ENCODE data around the gene IVD.
A peak's percentile ranks its signal among the peaks of the same experiment; 100 is the strongest.
"Not testable (repeated sequence)": the region's sequence is repeated elsewhere in the genome, so short reads cannot be mapped to it uniquely, and the experiment has no call there.

Gene IVD

GRCh38 chr15:40440743-40441564 is 35.4 kb downstream of the IVD start, which contains the start of gene BAHD1:
Gene BAHD1 (plus strand): TSS chr15:40440953. CDS start chr15:40458465, 17,512 bp downstream.
- peak; percentile 20 for FAIRE-seq

DNA sequence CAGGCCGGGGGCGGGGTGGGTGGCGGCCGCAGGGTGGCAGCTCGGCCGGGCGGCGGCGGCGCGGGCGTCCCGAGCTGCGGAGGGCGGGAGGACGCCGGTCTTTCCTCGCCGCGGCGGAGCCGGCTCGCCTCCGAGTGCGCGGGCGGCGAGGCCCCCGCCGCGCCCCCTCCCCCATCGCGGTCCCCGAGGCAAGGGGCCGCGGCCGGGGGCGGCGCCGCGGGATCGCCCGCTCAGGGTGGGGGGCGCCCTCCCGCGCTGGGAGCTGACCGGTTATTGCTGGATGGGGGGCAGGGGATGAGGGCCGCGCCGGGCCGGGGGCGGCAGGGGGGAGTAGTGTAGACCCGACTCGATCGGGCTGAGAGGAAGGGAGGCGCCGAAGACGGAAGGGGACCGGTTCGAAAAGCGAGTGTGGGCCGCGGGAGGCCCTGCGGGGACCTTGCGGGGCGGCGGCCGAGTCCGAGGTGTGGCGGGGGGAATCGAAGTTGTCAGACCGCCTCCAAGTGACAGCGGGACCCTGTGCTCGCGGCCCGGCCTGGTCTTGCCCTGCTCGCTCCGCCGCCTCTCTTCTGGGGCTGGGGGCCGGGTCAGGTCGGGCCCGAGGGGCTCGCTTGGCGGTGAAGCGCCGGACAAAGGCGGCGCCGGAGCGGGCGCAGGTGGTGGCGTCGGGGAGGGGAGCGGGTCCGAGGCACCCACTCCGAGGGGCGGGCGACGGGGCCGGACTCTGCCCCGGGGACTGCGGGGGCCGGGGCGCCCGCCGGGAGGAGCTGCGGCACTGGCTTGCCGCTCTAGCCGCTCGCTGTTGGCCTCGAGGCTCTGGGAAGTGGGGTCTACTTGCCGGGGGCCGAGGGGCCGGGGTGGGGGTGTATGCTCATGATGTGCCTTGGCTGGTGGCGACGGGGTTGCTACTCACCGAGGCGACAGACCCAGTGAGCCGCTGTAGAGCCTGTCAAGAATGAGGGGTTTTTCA is 36.3 kb downstream of the IVD start:
- no peak for FAIRE-seq

DNA sequence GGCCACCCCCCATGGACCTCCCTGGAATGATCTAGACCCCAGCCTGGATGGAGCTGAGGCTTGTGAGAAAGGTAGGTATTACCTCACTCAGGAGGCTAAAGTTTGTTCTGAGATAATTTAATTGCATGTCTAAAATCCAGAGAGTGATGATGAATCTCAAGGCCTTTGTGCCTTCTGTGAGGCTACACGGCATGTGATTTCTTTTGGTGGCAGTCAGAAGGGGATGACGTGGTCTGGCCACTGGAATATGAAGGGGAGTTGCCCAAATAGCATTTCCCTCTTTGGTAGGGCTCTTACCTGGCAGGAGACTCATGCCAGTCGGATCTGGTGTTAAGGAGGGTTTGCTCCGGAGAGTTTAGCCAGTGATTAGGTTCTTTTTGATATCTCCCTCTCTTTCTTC is 37.7 kb downstream of the IVD start:
- no peak for FAIRE-seq

- no peak for FAIRE-seq
Measured at GRCh38 chr15:40443846-40444245, 38.3 kb downstream of the IVD start.

DNA sequence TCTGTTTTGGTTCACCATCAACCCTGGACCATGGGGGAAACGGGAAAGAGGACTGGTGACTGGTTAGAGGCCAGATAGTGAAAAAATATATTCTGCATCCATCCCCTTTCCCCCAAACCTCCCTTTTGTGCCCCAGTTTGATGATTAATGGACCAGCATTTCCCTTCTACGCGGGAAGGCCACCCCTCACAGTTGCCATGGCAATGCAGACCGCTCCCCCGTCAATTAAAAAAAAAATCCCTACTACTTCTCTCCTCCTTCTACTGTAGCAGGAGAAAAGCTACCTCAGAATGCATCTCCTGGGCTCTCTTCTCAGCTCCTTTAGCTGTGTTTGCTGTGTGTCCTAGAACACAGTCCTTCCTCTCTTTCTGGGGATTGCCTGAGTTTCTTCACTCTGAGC is 39.1 kb downstream of the IVD start:
- FAIRE-seq = no peak

DNA sequence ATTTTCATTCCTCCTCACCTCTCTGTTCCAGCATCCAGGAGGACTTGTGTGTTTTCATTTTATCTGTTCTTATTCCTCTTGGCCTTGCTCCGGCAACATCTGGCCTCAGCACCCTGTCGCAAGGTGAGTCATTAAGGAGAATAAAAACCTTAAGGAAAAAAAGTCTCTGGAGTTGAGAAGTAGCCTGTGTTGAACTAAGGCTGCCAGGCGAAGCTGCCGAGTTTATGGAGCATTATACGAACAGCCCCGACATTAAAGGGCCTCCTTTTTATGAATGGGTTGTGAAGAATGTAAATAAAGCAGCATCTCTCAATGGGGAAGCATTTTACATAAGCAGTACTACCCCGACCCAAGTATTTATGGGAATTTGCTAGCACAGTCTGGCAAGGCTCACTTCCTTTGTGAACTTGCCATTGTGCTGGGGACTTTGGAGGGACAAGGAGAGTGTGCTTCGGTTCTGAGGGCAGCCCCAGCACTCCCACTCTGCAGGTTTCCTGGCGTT is 39.9 kb downstream of the IVD start:
- FAIRE-seq = no peak

GRCh38 chr15:40446144-40446543 is 40.5 kb downstream of the IVD start:
- FAIRE-seq = no peak

DNA sequence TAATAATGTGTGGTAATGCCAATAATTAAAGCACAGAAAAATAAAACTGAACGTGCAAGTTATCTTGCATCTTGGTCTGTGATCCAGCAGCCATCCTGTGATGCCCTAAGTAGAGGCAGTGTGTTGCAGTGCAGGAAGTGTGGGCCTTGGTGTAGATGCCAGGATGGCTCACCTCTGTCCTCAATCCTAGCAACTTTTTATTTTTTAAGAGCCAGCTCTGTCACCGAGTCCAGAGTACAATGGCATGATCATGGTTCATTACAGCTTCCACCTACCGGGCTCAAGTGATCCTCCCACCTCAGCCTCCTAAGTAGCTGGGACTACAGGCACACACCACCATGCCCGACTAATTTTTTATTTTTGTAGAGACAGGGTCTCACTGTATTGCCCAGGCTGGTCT is 42.8 kb downstream of the IVD start:
- no peak for FAIRE-seq

GRCh38 chr15:40449275-40449674 is 43.7 kb downstream of the IVD start:
- FAIRE-seq = no peak

- FAIRE-seq = no peak
Measured at GRCh38 chr15:40450047-40450446, 44.5 kb downstream of the IVD start.

GRCh38 chr15:40451527-40452158 is 46.0 kb downstream of the IVD start:
- FAIRE-seq = no peak

GRCh38 chr15:40452296-40453090 is 46.9 kb downstream of the IVD start:
- FAIRE-seq = no peak

GRCh38 chr15:40453941-40454340 is 48.3 kb downstream of the IVD start:
- not testable (repeated sequence) for FAIRE-seq

GRCh38 chr15:40454904-40455391 is 49.4 kb downstream of the IVD start:
- no peak for FAIRE-seq

DNA sequence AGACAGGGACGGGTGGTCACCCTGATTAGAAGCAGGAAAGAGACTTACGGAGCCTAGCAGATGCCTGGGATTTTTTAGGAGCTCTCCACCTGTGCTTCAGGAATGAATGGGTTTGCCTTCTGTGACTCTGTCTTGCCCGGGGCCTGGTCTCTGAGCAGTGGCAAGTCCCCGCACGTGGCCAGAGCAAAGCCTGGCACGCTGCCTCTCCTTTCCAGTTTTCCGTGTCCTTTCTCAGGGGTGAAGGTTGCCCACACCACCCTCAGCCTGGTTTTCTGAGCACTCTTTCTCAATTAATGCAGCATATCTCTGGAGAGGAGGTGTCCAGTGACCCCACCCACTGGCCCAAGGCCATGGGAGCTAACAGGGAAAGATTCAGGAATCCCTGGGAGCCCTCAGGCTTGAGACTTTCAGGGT is 50.7 kb downstream of the IVD start:
- no peak for FAIRE-seq

GRCh38 chr15:40456738-40457137 is 51.1 kb downstream of the IVD start:
- FAIRE-seq = no peak

DNA sequence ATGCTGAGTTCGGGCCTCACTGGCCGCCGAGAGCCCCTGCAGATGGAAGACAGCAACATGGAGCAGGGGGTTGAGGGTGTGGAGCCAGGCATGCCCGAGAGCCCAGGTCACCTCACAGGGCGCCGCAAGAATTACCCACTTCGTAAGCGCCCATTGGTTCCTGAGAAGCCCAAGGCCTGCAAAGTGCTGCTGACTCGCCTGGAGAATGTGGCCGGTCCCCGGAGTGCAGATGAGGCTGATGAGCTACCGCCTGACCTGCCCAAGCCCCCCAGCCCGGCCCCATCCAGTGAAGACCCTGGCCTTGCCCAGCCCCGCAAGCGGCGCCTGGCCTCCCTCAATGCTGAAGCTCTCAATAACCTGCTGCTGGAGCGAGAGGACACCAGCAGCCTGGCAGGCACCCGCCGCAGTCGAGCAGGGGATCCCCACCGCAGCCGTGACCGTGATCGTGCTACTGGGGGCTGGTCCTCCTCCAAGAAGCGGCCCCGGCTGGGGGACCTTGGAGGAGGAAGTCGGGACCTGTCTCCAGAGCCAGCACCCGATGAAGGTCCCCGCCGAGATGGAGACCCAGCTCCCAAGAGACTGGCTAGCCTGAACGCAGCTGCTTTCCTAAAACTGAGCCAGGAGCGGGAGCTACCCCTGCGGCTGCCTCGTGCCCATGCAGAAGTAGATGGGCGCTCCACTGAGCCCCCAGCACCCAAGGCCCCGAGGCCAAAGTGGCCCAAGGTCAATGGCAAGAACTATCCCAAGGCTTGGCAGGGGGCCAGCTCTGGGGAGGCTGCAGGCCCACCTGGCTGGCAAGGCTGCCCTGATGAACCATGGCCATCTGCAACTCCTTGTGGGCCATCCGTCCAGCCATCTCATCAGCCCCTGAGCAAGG is 53.1 kb downstream of the IVD start:
- FAIRE-seq = no peak

- no peak for FAIRE-seq
Measured at GRCh38 chr15:40459391-40460015, 53.9 kb downstream of the IVD start.

DNA sequence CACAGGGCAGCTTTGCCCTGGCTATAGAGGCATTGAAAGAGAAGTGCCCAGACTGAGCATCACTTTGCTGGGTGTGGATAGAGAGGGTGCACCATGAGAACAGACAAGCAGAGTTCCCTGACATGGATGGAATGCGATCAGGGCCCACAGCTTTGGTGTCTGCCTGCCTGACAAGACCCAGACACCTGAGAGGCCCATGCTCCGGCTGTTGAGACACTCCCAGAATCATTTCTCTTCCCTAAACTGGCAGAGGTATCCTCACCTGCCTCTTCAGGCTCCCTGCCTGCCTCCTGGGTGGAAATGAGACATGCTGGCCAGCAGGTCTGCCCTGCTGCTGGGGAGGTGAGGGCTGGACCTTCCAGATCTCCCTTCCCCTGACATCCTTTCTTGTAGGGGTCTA is 54.8 kb downstream of the IVD start:
- no peak for FAIRE-seq

DNA sequence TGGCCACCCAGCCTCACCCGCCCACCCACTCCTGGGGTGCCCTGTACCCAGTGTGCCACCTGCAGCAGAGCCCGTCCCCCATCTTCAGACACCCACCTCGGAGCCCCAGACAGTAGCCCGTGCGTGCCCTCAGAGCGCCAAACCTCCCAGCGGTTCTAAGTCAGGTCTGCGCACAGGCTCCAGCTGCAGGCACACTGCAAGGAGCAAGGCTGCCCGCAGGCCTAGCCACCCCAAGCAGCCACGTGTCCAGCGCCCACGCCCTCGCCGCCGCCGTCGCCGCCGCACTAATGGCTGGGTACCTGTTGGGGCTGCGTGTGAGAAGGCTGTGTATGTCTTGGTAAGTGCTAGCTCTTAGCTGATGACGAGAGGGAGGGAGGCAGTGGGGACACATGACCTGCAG is 56.4 kb downstream of the IVD start:
- FAIRE-seq = no peak
